Ectodermal cell (in vitro differentiated cells): ENCODE data around the gene CCL28. TPM values are rescaled to one million over a fixed set of nuclear protein-coding genes. Genes with fewer than 3 reads are reported as not detected.
"Not testable (repeated sequence)": the region's sequence is repeated elsewhere in the genome, so short reads cannot be mapped to it uniquely, and the experiment has no call there.

Experiments used
- H3K27ac ChIP-seq: 2 replicates; pipeline ENCODE4 v1.7.0; 2013; ENCODE audit warnings: mild to moderate bottlenecking, low read depth, low read length; ENCODE audit not compliant: insufficient read depth, poor library complexity, severe bottlenecking
- H3K27me3 ChIP-seq: 2 replicates; pipeline ENCODE4 v1.7.0; 2013; ENCODE audit warnings: mild to moderate bottlenecking, low read length; ENCODE audit not compliant: insufficient read depth, control insufficient read depth, poor library complexity, severe bottlenecking
- H3K36me3 ChIP-seq: one replicate; pipeline ENCODE4 v1.7.0; 2013; ENCODE audit warnings: low read length; ENCODE audit not compliant: control insufficient read depth, insufficient read depth
- H3K4me1 ChIP-seq: one replicate; pipeline ENCODE4 v1.7.0; 2013; ENCODE audit warnings: low read length; ENCODE audit not compliant: control insufficient read depth, insufficient read depth
- H3K4me3 ChIP-seq: 2 replicates; pipeline ENCODE4 v1.7.0; 2013; ENCODE audit warnings: low read depth, low read length, control low read depth; ENCODE audit not compliant: insufficient read depth
- H3K9me3 ChIP-seq: 2 replicates; pipeline ENCODE4 v1.7.0; 2013; ENCODE audit warnings: mild to moderate bottlenecking, low read length, moderate library complexity; ENCODE audit not compliant: control insufficient read depth
- WGBS, 2 experiments: methylation state at CpG; one replicate each; pipeline ENCODE4 v1.1.7; 2013; ENCODE audit warnings: missing lambda C conversion rate in 2 of 2; 5-methylcytosine and 5-hydroxymethylcytosine counted together
- polyA plus RNA-seq, 4 experiments: library from polyadenylated mRNA; stranded (reverse); fragments of 50-300 nt; gene quantifications; one replicate each; pipeline ENCODE4 v1.2.3, GENCODE V29; 2013

The CCL28 gene
- not detected for polyA plus RNA-seq (2013, experiment 1 of 4)
- polyA plus RNA-seq (2013, experiment 2 of 4), result 0.18 TPM
- polyA plus RNA-seq (2013, experiment 3 of 4), result not detected
- polyA plus RNA-seq (2013, experiment 4 of 4), result not detected

- Histone ChIP-seq H3K27ac (no peak within 1 kb of the TSS), H3K36me3 (no peaks in the 10 kb centered on the region), H3K4me3 (no peak within 1 kb of the TSS), H3K27me3 (no peaks in the 10 kb centered on the region), H3K9me3 (no peaks in the 10 kb centered on the region), H3K4me1 (no peaks in the 10 kb centered on the region)
- WGBS, 2 experiments, result 80 to 90% methylated on average over 6 of the region's 6 CpGs
Measured at GRCh38 chr5:43412156-43412555, at the start of gene CCL28. Gene CCL28, minus strand, starts transcription at chr5:43412391. Its CDS starts 75 bp downstream, at chr5:43412316.

GRCh38 chr5:43461066-43461465 lies 48.9 kb upstream of the CCL28 start:
- Histone ChIP-seq H3K4me1 (no peaks in the 10 kb centered on the region), H3K27me3 (no peaks in the 10 kb centered on the region), H3K9me3 (no peaks in the 10 kb centered on the region), H3K27ac (no peak overlapping the region), H3K4me3 (no peak overlapping the region), H3K36me3 (no peaks in the 10 kb centered on the region)
- 89 to 100% methylated on average over 1 of the region's 1 CpG for WGBS, 2 experiments

GRCh38 chr5:43456556-43456955 lies 44.4 kb upstream of the CCL28 start:
- no peak overlapping the region for H3K4me3 ChIP-seq
- no peaks in the 10 kb centered on the region for H3K4me1 ChIP-seq
- no peak overlapping the region for H3K27ac ChIP-seq
- H3K36me3 ChIP-seq, result no peaks in the 10 kb centered on the region
- H3K9me3 ChIP-seq, result no peaks in the 10 kb centered on the region
- H3K27me3 ChIP-seq, result no peaks in the 10 kb centered on the region
- 94 to 97% methylated on average over 3 of the region's 3 CpGs for WGBS, 2 experiments

- H3K4me1 ChIP-seq, H3K27ac ChIP-seq, H3K4me3 ChIP-seq, H3K9me3 ChIP-seq, H3K36me3 ChIP-seq, H3K27me3 ChIP-seq: not testable (repeated sequence)
Measured at GRCh38 chr5:43441575-43441974, 29.4 kb upstream of the CCL28 start.

GRCh38 chr5:43437062-43437660 lies 25.0 kb upstream of the CCL28 start:
- 92% methylated on average over 2 to 3 of the region's 3 CpGs for WGBS, 2 experiments
- Histone ChIP-seq H3K27ac (no peak overlapping the region), H3K4me1 (peaks cover 5% of the 10 kb centered on the region), H3K4me3 (no peak overlapping the region), H3K9me3 (no peaks in the 10 kb centered on the region), H3K36me3 (no peaks in the 10 kb centered on the region), H3K27me3 (no peaks in the 10 kb centered on the region)

- H3K4me1 ChIP-seq, result peaks cover 5% of the 10 kb centered on the region
- WGBS, 2 experiments, result 88 to 97% methylated on average over 4 of the region's 4 CpGs
- H3K4me3 ChIP-seq, result no peak overlapping the region
- no peak overlapping the region for H3K27ac ChIP-seq
- no peaks in the 10 kb centered on the region for H3K9me3 ChIP-seq
- H3K27me3 ChIP-seq, result no peaks in the 10 kb centered on the region
- H3K36me3 ChIP-seq, result no peaks in the 10 kb centered on the region
Measured at GRCh38 chr5:43433382-43433781, 21.2 kb upstream of the CCL28 start.

- Histone ChIP-seq H3K4me3 (no peak overlapping the region), H3K27ac (no peak overlapping the region), H3K9me3 (no peaks in the 10 kb centered on the region), H3K27me3 (no peaks in the 10 kb centered on the region), H3K4me1 (peaks cover 5% of the 10 kb centered on the region), H3K36me3 (no peaks in the 10 kb centered on the region)
- 97 to 99% methylated on average over 3 of the region's 3 CpGs for WGBS, 2 experiments
Measured at GRCh38 chr5:43432486-43433375, 20.5 kb upstream of the CCL28 start.

- no peaks in the 10 kb centered on the region for H3K9me3 ChIP-seq
- peaks cover 5% of the 10 kb centered on the region for H3K4me1 ChIP-seq
- 87 to 90% methylated on average over 2 of the region's 2 CpGs for WGBS, 2 experiments
- no peaks in the 10 kb centered on the region for H3K36me3 ChIP-seq
- H3K27ac ChIP-seq, result no peak overlapping the region
- no peaks in the 10 kb centered on the region for H3K27me3 ChIP-seq
- H3K4me3 ChIP-seq, result no peak overlapping the region
Measured at GRCh38 chr5:43429706-43430105, 17.5 kb upstream of the CCL28 start.

GRCh38 chr5:43429016-43429415 lies 16.8 kb upstream of the CCL28 start:
- H3K27me3 ChIP-seq, result no peaks in the 10 kb centered on the region
- H3K36me3 ChIP-seq, result no peaks in the 10 kb centered on the region
- H3K27ac ChIP-seq, result no peak overlapping the region
- H3K9me3 ChIP-seq, result no peaks in the 10 kb centered on the region
- peaks cover 5% of the 10 kb centered on the region for H3K4me1 ChIP-seq
- 94 to 97% methylated on average over 7 of the region's 7 CpGs for WGBS, 2 experiments
- no peak overlapping the region for H3K4me3 ChIP-seq

- H3K4me1 ChIP-seq, result peaks cover 1% of the 10 kb centered on the region
- no peaks in the 10 kb centered on the region for H3K36me3 ChIP-seq
- H3K4me3 ChIP-seq, result no peak overlapping the region
- H3K27ac ChIP-seq, result no peak overlapping the region
- 93 to 96% methylated on average over 4 of the region's 4 CpGs for WGBS, 2 experiments
- H3K9me3 ChIP-seq, result no peaks in the 10 kb centered on the region
- H3K27me3 ChIP-seq, result no peaks in the 10 kb centered on the region
Measured at GRCh38 chr5:43427306-43427705, 15.1 kb upstream of the CCL28 start.
